Epithelial cell of esophagus (primary cell): ENCODE measurements around the gene ICAM5.
"Not testable (repeated sequence)": the region's sequence is repeated elsewhere in the genome, so short reads cannot be mapped to it uniquely, and the experiment has no call there.

Experiments
- DNase-seq: peaks from one replicate; pipeline ENCODE4 v3.0.0; 2010; ENCODE audit warnings: low read depth
- H3K4me3 ChIP-seq: 2 replicates; pipeline ENCODE4 v1.5.1; 2011; ENCODE audit warnings: mild to moderate bottlenecking, low read length, control low read depth
- CTCF ChIP-seq: IDR thresholded peaks from 2 replicates; pipeline ENCODE4 v1.5.1; 2011; ENCODE audit warnings: low read depth, mild to moderate bottlenecking, low read length, control low read depth, inconsistent platforms; ENCODE audit not compliant: insufficient read depth; ENCODE audit errors: missing control alignments

Gene ICAM5

GRCh38 chr19:10270616-10271394 is 18.9 kb upstream of the ICAM5 start, which contains the start of gene ICAM1:
ICAM1 (plus strand) TSS chr19:10271120; CDS start chr19:10271160, 40 bp downstream.
- no peak for DNase-seq
- H3K4me3 ChIP-seq: peak within 1 kb of the TSS; percentile 39
- TF ChIP-seq CTCF: no peak

- H3K4me3 ChIP-seq: no peak overlapping the region
- DNase-seq: no peak
These were observed 18.1 kb upstream of the ICAM5 start for GRCh38 chr19:10271543-10272086.

GRCh38 chr19:10274589-10274988 is 15.2 kb upstream of the ICAM5 start:
- TF ChIP-seq CTCF: no peak
- no peak overlapping the region for H3K4me3 ChIP-seq
- DNase-seq: no peak

More at GRCh38 chr19:10271543-10272086, 18.1 kb upstream of the ICAM5 start:
- no peak for TF ChIP-seq CTCF

- no peak for TF ChIP-seq CTCF
- DNase-seq: no peak
- no peak overlapping the region for H3K4me3 ChIP-seq
These were observed 11.8 kb upstream of the ICAM5 start for GRCh38 chr19:10277795-10278589.

- H3K4me3 ChIP-seq: no peak overlapping the region
- TF ChIP-seq CTCF: no peak
- DNase-seq: no peak
These were observed 10.8 kb upstream of the ICAM5 start for GRCh38 chr19:10278935-10279334.

GRCh38 chr19:10279737-10280442 is 9.9 kb upstream of the ICAM5 start:
- H3K4me3 ChIP-seq: no peak overlapping the region
- no peak for TF ChIP-seq CTCF
- no peak for DNase-seq

GRCh38 chr19:10282043-10282442 is 7.7 kb upstream of the ICAM5 start:
- DNase-seq, H3K4me3 ChIP-seq: not testable (repeated sequence)
